NCI-H2227 (cell line): Measurements from ENCODE around the gene ACOT7.
"Not testable (repeated sequence)": the region's sequence is repeated elsewhere in the genome, so short reads cannot be mapped to it uniquely, and the experiment has no call there.

Source experiments
- DNase-seq: peaks from one replicate; lab custom pipeline; 2025; ENCODE audit not compliant: unreplicated experiment; lab: John Stamatoyannopoulos, UW

Gene ACOT7

GRCh38 chr1:6401673-6402072 lies 8.1 kb upstream of the ACOT7 start:
- no peak for DNase-seq

DNA sequence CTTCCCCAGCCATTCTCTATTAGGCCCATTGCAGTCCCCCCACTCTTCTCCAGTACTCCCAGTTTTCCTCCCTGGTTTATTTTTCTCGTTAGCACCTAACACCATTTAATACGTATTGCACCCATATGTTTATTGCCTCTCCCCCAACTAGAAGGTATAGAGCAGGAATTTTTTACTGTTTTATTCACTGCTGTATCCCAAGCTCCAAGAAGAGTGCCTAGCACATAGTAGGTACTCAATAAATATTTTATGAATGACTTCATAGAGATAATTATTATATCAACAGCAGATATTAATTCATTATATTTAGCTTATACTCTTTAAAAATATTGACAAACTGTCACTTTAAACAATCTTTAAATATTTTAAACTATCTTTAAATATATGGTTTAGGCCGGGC lies 5.7 kb upstream of the ACOT7 start:
- DNase-seq = no peak

- no peak for DNase-seq
These were observed 4.4 kb upstream of the ACOT7 start for GRCh38 chr1:6397844-6398441.

DNA sequence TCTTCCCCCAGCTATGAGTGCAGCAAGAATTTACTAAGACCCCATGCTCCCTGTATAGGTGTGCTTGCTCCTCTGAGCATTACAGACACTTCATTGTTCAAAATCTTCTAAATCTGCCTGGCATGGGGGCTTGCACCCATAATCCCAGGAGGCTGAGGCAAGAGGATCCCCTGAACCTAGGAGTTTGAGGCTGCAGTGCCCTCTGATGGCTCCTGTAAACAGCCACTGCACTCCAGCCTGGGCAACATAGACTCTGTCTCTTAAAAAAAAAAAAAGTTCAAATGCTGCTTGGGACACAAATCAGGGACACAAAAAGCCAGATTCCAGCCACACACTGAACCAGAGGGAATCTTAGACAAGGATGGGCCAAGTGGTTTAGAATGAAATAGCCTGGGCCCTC lies 3.4 kb upstream of the ACOT7 start:
- no peak for DNase-seq

DNA sequence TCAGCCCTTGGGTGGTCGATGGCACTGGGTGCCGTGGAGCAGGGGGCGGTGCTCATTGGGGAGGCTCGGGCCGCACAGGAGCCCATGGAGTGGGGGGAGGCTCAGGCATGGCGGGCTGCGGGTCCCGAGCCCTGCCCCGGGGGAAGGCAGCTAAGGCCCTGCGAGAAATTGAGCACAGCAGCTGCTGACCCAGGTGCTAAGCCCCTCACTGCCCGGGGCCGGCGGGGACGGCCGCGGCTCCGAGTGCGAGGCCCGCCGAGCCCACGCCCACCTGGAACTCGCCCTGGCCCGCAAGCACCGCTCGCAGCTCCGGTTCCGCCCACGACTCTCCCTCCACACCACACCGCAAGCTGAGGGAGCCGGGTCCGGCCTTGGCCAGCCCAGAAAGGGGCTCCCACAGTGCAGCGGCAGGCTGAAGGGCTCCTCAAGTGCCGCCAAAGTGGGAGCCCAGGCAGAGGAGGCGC lies 2.2 kb upstream of the ACOT7 start:
- not testable (repeated sequence) for DNase-seq

GRCh38 chr1:6395130-6395529 lies 1.6 kb upstream of the ACOT7 start:
- DNase-seq = not testable (repeated sequence)

- peak; percentile 63 for DNase-seq
These were observed 663 bp downstream of the ACOT7 start for GRCh38 chr1:6392809-6393399.

DNA sequence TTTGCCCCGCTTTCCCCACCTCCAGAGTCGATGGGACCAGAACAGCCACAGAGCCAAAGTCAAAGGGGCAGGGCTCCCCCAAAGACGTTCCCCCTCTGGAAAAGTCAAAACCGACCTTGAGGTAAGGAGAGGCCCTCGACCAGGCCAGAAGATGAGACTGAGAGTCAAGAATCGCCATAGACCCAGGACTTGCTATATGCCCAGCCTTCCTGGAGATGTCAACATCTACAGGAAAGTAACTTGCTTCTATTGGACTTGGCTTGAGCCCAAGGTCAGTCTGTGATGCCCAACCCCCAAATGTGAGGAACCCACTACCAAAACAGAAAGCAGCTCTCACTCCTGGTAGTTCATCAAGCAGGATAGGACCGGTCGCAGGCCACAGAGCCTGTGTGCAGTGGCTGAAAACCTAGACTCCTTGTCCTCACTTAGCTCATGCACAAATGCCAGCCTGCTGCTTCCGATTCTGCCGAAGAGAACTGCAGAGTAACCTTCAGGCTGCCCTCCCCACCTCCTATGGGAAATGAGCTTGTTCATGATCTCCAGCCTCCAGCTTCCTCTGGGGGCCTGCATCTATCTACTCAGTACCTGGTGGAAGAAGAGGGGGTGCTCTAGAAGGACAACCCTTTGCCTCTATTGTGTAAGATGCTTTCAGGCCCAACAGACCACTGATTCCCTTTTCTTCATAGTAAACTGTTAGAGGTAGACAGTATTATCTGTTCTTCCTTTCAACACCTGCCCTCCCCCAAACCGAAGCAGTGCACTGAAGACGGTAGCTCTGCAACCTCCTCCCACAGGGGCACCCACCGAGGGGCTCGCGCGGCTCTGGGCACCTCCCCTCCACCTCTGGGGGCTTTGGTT lies 1.4 kb downstream of the ACOT7 start:
- DNase-seq = peak; percentile 29

DNA sequence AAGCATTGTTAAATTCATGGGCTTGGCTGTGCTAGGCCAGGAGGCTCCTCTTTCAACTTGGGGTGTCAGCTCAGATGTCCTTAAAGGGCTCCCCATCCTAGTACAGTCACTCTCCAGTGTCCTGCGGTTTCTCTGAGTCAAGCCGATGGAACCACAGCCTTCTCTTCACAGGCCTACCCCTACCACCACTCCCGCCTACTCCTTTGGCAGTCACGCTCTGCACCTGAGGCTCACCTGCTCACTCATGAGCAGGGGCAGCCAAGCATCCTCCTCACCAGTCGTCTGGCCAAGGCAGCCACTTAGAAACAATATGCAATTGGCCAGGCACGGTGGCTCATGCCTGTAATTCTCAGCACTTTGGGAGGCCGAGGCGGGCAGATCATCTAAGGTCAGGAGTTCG lies 3.6 kb downstream of the ACOT7 start:
- DNase-seq = no peak

DNA sequence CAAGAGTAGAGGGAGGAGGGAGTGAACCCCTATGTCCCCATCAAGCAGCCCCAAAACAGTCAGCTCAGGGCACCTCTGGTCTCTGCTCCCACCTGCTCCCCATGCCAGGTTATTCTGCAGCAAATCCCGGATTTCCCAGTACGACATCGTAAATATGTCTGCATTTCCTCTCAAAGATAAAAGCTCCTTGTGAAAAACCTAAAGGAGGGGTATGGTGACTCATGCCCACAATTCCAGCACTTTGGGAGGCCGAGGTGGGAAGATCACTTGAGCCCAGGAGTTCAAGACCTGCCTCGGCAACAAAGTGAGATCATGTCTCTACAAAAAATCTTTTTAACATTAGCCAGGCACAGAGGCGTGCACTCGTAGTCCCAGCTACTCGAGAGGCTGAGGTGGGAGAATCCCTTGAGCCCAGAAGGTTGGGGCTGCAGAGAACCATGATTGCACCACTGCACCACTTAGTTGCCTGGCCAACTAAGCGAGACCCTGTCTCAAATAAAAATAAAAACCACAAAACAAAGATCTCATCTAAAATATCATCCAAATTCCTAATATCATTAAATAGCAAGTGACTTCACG lies 7.1 kb downstream of the ACOT7 start:
- DNase-seq = no peak

- peak; percentile 71 for DNase-seq
These were observed 7.9 kb downstream of the ACOT7 start for GRCh38 chr1:6385488-6386191.

DNA sequence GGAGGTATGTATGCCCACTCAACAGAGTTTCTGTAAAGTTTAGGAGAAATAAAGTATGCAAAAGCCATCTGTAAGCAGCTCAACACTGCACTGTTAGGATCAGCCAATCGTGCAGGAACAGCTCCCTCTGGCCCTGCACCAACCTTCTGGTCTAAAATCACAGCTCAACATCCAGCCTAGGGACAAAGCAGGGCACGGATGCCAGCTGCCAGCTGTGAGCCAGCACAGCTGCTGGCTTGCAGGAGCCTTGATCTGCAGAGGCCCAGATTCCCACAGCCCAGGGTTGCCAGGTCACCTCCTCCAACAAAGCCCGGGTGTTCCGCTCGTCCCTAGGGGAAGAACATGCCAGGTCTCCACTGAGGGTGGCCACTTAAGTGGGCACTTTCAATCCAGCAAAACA lies 8.6 kb downstream of the ACOT7 start:
- no peak for DNase-seq

GRCh38 chr1:6384135-6384534 lies 9.4 kb downstream of the ACOT7 start:
- no peak for DNase-seq

DNA sequence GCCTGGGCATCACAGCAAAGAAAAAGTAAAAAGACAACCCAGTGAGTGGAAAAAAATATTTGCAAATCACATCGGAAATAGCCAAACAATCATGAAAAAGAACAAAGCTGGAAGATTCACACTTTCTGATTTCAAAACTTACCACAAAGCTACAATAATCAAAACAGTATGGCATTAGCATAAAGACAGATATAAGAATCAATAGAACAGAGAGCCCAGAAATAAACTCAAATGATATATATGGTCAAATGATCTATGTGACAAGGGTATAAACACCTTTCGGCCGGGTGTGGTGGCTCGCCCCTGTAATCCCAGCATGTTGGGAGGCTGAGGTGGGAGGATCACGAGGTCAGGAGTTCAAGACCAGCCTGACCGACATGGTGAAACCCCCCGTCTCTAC lies 13.5 kb downstream of the ACOT7 start:
- no peak for DNase-seq

- DNase-seq = no peak
These were observed 15.3 kb downstream of the ACOT7 start for GRCh38 chr1:6378096-6378746.

DNA sequence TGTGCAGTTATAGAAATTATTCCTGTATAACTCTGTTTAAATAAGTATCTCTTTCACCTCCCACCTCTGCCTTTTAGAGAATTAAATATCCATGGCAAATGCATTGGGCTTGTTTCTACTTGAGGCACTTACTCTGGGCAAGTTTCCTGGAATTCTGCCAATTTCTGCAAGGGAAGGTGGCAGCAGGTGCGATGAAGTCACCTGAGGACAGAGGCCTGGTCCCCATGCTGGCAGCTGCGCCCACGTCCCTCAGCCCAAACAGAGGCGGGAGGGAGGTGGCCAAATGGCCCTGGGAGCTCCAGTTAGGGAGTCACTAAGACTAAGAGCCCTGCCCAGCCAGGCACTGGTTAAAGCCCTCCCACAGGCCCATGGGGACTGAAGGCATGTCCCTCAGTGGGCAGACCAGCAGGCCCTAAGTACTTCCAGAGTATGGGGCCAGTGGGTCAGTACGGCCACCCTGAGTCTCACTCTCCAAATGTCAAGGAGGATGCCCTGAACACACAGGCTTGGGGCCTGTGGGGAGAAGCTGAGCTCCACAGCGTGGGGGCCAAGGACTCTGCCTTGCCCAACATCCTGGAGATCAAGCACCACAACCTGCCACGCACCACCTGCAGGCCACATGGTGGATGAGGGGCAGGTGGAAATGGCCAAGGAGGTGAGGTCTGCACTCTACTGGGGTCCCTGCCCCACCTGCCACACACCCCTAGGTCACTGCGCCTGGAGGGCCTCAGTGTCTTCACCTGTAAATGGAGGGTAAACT lies 19.4 kb downstream of the ACOT7 start:
- DNase-seq = no peak

DNA sequence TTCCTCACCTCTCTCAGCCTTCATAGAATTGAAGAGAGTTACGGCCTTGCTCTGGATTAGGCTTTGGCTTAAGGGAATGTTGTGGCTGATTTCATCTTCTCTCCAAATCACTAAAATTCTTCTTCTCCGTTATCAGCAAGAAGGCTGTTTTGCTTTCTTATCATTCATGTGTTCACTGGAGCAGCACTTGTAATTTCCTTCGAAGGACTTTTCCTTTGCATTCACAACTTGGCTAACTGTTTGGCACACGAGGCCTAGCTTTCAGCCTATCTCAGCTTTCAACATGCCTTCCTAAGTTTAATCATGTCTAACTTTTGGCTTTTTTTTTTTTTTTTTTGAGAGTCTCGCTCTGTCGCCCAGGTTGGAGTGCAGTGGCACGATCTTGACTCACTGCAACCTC lies 21.3 kb downstream of the ACOT7 start:
- not testable (repeated sequence) for DNase-seq

- DNase-seq = no peak
These were observed 23.6 kb downstream of the ACOT7 start for GRCh38 chr1:6370006-6370405.

DNA sequence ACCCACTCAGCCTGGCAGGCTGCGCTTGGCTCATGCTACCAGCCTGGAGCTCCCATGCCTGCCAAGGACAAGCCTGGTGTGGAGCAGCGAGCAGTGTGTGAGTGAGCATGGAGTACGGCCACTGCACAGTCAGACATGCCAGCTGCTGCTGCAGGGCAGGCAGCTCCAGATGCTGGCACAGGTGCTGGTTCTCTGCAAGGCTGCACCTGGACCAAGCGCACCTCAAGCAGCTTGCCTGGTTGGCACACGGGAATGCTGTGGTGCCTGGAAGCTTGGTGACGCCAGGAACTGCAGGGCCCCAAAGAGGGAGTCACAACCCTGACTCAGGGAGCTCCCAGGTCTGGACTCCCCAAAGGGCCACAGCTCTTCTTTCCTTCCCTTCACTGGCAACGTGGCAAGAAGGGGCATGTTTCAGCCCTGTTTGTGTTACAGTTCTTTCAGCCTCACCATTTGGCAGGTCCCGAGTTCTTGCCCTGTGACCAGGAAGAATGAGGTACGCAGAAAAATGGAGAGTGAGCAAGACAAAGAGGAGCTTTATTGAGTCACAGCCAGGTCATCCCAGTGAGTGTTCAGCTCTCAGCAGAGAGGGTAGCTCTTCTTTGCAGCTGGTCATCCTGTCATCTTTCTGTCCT lies 26.1 kb downstream of the ACOT7 start:
- no peak for DNase-seq
